GM12873 (cell line): Measurements from ENCODE around the gene KCNQ5.

Source experiments
- CTCF ChIP-seq: IDR thresholded peaks from 2 replicates; pipeline ENCODE4 v1.5.1; 2012; ENCODE audit warnings: low read depth, mild to moderate bottlenecking, moderate library complexity, low read length, control low read depth; ENCODE audit not compliant: insufficient read depth; ENCODE audit errors: missing control alignments

KCNQ5 gene

GRCh38 chr6:73086726-73087125 lies 464.9 kb downstream of the KCNQ5 start:
- TF ChIP-seq CTCF: no peak

GRCh38 chr6:73088138-73088813 lies 466.4 kb downstream of the KCNQ5 start:
- TF ChIP-seq CTCF: no peak

GRCh38 chr6:73104921-73105320 lies 483.1 kb downstream of the KCNQ5 start:
- TF ChIP-seq CTCF: no peak

GRCh38 chr6:73107016-73107415 lies 485.2 kb downstream of the KCNQ5 start:
- no peak for TF ChIP-seq CTCF

GRCh38 chr6:73108949-73109348 lies 487.1 kb downstream of the KCNQ5 start:
- TF ChIP-seq CTCF: no peak

- TF ChIP-seq CTCF: no peak
These were observed 487.8 kb downstream of the KCNQ5 start for GRCh38 chr6:73109659-73110058.

GRCh38 chr6:73116330-73116729 lies 494.5 kb downstream of the KCNQ5 start:
- TF ChIP-seq CTCF: no peak
